Body of pancreas (tissue), 4 donors: ENCODE measurements around the gene LCN15. TPM values are rescaled to one million over a fixed set of nuclear protein-coding genes. Genes with fewer than 3 reads are reported as not detected.

ENCODE experiments used
- ATAC-seq: fragments of 150-250 bp; one replicate; pipeline ENCODE4 v1.9.1; 2016
- DNase-seq, 4 donors: peaks; one replicate each; pipeline ENCODE4 v3.0.0-alpha.2; 2019
- H3K27ac ChIP-seq, 4 donors: fragments of 200-600 bp; sonication (generic); 1 replicate in 3 of 4; 2 replicates in 1 of 4; pipeline versions ENCODE4 v1.5.1 to v1.6.1; 2016 to 2019; ENCODE audit warnings: mild to moderate bottlenecking in 1 of 4, mixed read lengths in 1 of 4, moderate library complexity in 1 of 4
- H3K27me3 ChIP-seq, 2 donors: fragments of 200-600 bp; sonication (generic); one replicate each; pipeline ENCODE4 v1.6.0; 2016; ENCODE audit warnings: mild to moderate bottlenecking in 1 of 2
- H3K36me3 ChIP-seq, 2 donors: fragments of 200-600 bp; sonication (generic); replicated peaks in 1 of 2; 2 replicates each; pipeline ENCODE4 v1.5.1; 2016; ENCODE audit warnings: low read depth in 2 of 2; ENCODE audit not compliant: insufficient read depth in 1 of 2
- H3K4me1 ChIP-seq: fragments of 200-600 bp; sonication (generic); one replicate; pipeline ENCODE4 v1.6.0; 2016
- H3K4me3 ChIP-seq, 2 donors: fragments of 200-600 bp; sonication (generic); 1 replicate in 1 of 2; 2 replicates in 1 of 2; pipeline ENCODE4 v1.5.1; 2016 to 2019
- H3K9me3 ChIP-seq, 3 donors: fragments of 200-600 bp; sonication (generic); 1 replicate in 2 of 3; 2 replicates in 1 of 3; pipeline ENCODE4 v1.5.1; 2016
- POLR2A ChIP-seq, 3 donors: fragments of 450-650 bp; IDR thresholded peaks; one replicate each; pipeline ENCODE4 v1.6.1; 2016; ENCODE audit warnings: antibody characterized with exemption in 3 of 3, mild to moderate bottlenecking in 2 of 3
- WGBS, 2 donors: methylation state at CpG; one replicate each; pipeline ENCODE4 v1.1.5; 2017; 5-methylcytosine and 5-hydroxymethylcytosine counted together
- intact Hi-C: fragments of 100-400 bp; cut with DNase I; formaldehyde crosslinking; loops from one replicate; pipeline ENCODE4 v1.15.1; 2023
- total RNA-seq, 2 donors: library from RNA; depleted of rRNA; stranded (reverse); fragments of >200 nt; gene quantifications; one replicate each; pipeline ENCODE4 v1.1.0, GENCODE V29; 2016
- TF ChIP-seq, protein P1 (sequence below), 7 experiments: fragments of 450-650 bp in 4 of 7; fragments of 200-600 bp in 3 of 7; sonication (generic) in 3 of 7; IDR thresholded peaks; one replicate each; pipeline ENCODE4 v1.5.1; 2016 to 2019; ENCODE audit warnings: antibody characterized with exemption in 7 of 7

LCN15 gene, protein sequence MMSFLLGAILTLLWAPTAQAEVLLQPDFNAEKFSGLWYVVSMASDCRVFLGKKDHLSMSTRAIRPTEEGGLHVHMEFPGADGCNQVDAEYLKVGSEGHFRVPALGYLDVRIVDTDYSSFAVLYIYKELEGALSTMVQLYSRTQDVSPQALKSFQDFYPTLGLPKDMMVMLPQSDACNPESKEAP
- total RNA-seq: not detected

DNA sequence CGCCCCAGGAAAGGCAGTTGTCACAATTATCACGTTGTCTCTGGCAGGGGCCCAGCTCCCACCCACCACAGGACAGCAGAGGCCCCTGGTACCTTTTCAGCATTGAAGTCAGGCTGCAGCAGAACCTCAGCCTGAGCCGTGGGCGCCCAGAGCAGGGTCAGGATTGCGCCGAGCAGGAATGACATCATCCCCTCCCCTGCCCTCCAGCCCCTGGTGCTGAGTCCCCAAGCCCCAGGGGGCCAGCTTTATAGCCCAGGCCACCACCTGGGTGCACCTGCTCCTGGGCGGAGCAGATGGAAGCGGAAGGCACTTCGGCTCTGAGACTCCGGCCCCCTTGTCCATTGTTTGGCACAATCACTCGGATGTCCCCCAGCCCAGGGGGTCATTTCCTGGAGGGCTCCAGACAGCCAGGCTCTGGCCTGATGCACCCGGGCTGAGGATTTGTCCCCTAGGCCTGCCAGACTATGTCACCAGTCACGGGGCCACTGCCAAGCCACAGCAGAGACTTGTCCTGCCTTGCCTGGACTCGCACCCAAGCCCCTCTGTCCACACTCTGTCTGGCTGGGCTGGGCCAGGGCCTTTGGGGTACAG is at the start of gene LCN15:
Gene LCN15, minus strand, starts transcription at position 218 of the 591 bp plus-strand sequence. Its CDS starts 30 bp downstream, at position 188.
- TF ChIP-seq, protein P1, sequence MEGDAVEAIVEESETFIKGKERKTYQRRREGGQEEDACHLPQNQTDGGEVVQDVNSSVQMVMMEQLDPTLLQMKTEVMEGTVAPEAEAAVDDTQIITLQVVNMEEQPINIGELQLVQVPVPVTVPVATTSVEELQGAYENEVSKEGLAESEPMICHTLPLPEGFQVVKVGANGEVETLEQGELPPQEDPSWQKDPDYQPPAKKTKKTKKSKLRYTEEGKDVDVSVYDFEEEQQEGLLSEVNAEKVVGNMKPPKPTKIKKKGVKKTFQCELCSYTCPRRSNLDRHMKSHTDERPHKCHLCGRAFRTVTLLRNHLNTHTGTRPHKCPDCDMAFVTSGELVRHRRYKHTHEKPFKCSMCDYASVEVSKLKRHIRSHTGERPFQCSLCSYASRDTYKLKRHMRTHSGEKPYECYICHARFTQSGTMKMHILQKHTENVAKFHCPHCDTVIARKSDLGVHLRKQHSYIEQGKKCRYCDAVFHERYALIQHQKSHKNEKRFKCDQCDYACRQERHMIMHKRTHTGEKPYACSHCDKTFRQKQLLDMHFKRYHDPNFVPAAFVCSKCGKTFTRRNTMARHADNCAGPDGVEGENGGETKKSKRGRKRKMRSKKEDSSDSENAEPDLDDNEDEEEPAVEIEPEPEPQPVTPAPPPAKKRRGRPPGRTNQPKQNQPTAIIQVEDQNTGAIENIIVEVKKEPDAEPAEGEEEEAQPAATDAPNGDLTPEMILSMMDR (IDR thresholded peaks at IDR 0.05): no peak
- TF ChIP-seq POLR2A (IDR thresholded peaks at IDR 0.05): no peak
- H3K36me3 ChIP-seq: no peaks in the 10 kb centered on the region
- H3K27ac ChIP-seq: no peak within 1 kb of the TSS
- H3K4me3 ChIP-seq: no peak within 1 kb of the TSS
- no peaks in the 10 kb centered on the region for H3K27me3 ChIP-seq
- no peaks in the 10 kb centered on the region for H3K4me1 ChIP-seq
- H3K9me3 ChIP-seq: no peaks in the 10 kb centered on the region
- intact Hi-C loops: no loop called here
- DNase-seq (no peak), ATAC-seq (no peak)
- 76 to 77% methylated on average over 4 to 13 of the region's 14 CpGs for WGBS, 2 donors

DNA sequence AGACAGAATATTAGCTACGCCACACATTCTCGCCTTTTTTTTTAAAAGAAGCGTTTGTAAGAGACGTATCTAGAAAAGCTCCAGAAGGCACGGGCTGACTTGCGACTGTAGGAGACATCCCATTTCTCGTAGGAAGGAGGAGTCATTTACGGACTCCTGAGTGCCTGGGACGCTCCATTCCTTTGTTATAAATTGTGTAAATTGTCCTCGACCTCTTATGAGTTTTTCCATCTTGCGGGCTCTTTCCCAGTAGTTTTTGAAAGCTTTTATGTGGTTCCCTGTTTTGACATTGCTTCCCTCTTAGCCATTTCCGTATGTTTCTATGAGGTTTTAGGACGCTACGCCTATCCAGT is 44.5 kb upstream of the LCN15 start:
- H3K27me3 ChIP-seq: no peaks in the 10 kb centered on the region
- H3K4me1 ChIP-seq: peaks cover 44% of the 10 kb centered on the region
- ATAC-seq (no peak), DNase-seq (no peak)
- WGBS, 2 donors: 2 to 4% methylated on average over 14 of the region's 14 CpGs
- peak overlapping the region; percentile 76 to 91 (median 88) for H3K27ac ChIP-seq
- H3K9me3 ChIP-seq: no peaks in the 10 kb centered on the region
- no peaks in the 10 kb centered on the region for H3K36me3 ChIP-seq
- peak overlapping the region; percentile 87 to 97 for H3K4me3 ChIP-seq
- TF ChIP-seq, protein P1 (IDR thresholded peaks at IDR 0.05): no peak
- no peak for TF ChIP-seq POLR2A (IDR thresholded peaks at IDR 0.05)
- intact Hi-C loops: no loop called here

DNA sequence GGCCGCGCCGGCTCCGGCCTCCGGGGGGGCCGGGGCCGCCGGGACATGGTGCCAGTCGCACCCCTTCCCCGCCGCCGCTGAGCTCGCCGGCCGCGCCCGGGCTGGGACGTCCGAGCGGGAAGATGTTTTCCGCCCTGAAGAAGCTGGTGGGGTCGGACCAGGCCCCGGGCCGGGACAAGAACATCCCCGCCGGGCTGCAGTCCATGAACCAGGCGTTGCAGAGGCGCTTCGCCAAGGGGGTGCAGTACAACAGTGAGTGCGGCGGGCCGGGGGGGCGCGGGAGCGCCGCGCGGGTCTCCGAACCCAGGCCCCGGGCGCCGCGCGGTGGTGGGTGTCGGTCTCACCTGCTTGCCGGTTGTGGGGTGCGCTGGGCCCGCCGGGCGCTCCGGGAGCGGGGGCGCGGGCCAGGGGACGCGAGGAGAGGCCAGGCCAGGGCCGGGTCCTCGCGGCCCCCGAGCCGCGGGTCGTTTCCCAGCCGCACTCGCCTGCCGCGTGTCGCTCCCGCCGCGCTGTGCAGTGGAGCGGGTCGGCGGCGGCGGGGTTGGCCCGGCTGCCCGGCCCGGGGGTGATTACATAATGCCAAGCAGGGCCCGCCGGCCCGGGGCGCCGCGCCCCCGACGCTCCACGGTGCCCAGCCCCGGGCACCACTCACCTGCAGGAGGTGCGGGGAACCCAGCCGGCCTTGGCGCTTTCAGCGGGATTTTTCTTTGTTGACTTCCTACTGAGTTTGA is 43.9 kb upstream of the LCN15 start:
- WGBS, 2 donors: 0% methylated on average over 16 to 89 of the region's 93 CpGs
- peak overlapping the region; percentile 76 to 91 (median 88) for H3K27ac ChIP-seq
- intact Hi-C loops: no loop called here

DNA sequence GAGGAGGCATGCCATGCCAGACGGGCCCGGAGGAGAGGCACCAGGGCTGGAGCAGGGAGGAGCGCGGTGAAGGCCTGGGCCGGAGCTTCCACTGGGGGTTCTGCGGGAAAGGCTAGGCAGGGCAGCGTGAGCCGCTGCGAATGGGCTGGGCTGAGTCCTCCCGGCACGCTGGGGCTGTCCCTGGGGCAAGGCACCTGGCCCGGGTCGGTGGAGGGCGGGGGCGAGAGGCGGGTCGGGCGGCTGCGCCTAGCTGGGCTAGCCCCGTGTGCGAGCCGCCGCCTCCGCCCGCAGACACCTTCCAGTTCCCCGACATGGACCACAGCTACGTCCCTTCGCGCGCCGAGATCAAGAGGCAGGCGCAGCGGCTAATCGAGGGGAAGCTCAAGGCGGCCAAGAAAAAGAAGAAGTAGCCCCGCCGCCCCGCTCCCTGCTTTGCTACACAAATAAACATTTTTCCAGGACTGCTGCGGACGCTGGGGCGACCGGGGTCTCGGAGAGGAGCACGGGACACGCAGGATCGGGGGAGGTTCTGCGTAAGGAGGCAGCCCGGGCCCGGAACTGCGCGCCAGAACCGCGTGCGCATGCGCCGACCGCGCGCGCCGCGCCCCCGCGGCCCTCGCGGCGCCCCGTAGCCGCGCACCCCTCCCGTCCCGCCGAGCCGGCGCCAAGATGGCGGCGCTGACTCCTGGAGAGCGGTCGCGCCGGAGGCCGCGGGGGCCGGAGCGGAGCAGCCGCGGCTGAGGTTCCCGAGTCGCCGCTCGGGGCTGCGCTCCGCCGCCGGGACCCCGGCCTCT is 43.2 kb upstream of the LCN15 start, which contains the start of gene RABL6:
Gene RABL6, plus strand, starts transcription at position 668 of the 794 bp plus-strand sequence. CDS start 249 bp downstream, outside the sequence.
- H3K9me3 ChIP-seq: no peaks in the 10 kb centered on the region
- H3K27ac ChIP-seq: peak within 1 kb of the TSS; percentile 76 to 91 (median 88)
- intact Hi-C loops: no loop called here
- no peaks in the 10 kb centered on the region for H3K27me3 ChIP-seq
- ATAC-seq: peak; percentile 92
- peak; percentile 16 to 69 (median 61) for TF ChIP-seq POLR2A (IDR thresholded peaks at IDR 0.05)
- TF ChIP-seq, protein P1 (IDR thresholded peaks at IDR 0.05): peak in 2 of 7 experiments; percentile 3 to 26
- H3K4me3 ChIP-seq: peak within 1 kb of the TSS; percentile 87 to 97
- DNase-seq: peak; percentile 72 to 79 (median 78)
- 0 to 4% methylated on average over 11 to 94 of the region's 96 CpGs for WGBS, 2 donors
- peaks cover 44% of the 10 kb centered on the region for H3K4me1 ChIP-seq
- H3K36me3 ChIP-seq: no peaks in the 10 kb centered on the region

More for the DNA sequence above, 43.9 kb upstream of the LCN15 start:
- Histone ChIP-seq H3K36me3 (no peaks in the 10 kb centered on the region), H3K4me1 (peaks cover 44% of the 10 kb centered on the region), H3K9me3 (no peaks in the 10 kb centered on the region), H3K27me3 (no peaks in the 10 kb centered on the region), H3K4me3 (peak overlapping the region; percentile 87 to 97)
- ATAC-seq (peak; percentile 37), DNase-seq (peak; percentile 35 to 63 (median 46))
- no peak for TF ChIP-seq POLR2A (IDR thresholded peaks at IDR 0.05)
- TF ChIP-seq, protein P1 (IDR thresholded peaks at IDR 0.05): peak in 1 of 7 experiments; percentile 15
